SU-DHL-6 (cell line): ENCODE measurements around the gene CLPTM1L.

Experiments used
- H2AFZ ChIP-seq: fragments of 200-600 bp; sonication (generic); 2 replicates; pipeline ENCODE4 v1.6.1; 2014; ENCODE audit warnings: low read depth, mild to moderate bottlenecking, moderate library complexity, mixed read lengths, antibody characterized with exemption, low read length; ENCODE audit not compliant: severe bottlenecking
- H3F3A ChIP-seq: fragments of 200-600 bp; shearing (Covaris generic); 2 replicates; pipeline ENCODE4 v1.6.0; 2016; ENCODE audit warnings: antibody characterized with exemption, mild to moderate bottlenecking; ENCODE audit not compliant: insufficient read depth
- H3K27ac ChIP-seq: fragments of 200-600 bp; sonication (generic); 2 replicates; pipeline ENCODE4 v1.5.1; 2016; ENCODE audit warnings: low read depth, mild to moderate bottlenecking, low read length, moderate library complexity, mixed read lengths
- H3K27me3 ChIP-seq: fragments of 200-600 bp; sonication (generic), shearing (Covaris generic); 2 replicates; pipeline ENCODE4 v1.6.0; 2014; ENCODE audit warnings: mild to moderate bottlenecking, low read length
- H3K36me3 ChIP-seq: fragments of 200-600 bp; sonication (generic); 2 replicates; pipeline ENCODE4 v1.6.1; 2014; ENCODE audit warnings: mild to moderate bottlenecking, low read length, mixed read lengths
- H3K4me2 ChIP-seq: fragments of 300-600, 200-600 bp; shearing (Covaris generic), sonication (generic); 2 replicates; pipeline ENCODE4 v1.6.0; 2014; ENCODE audit warnings: low read length, low read depth, mild to moderate bottlenecking; ENCODE audit not compliant: poor library complexity, severe bottlenecking
- H3K4me3 ChIP-seq: fragments of 200-600 bp; sonication (generic); 2 replicates; pipeline ENCODE4 v1.5.1; 2014; ENCODE audit warnings: antibody characterized with exemption, low read length, mild to moderate bottlenecking, mixed read lengths; ENCODE audit not compliant: insufficient read depth, poor library complexity, severe bottlenecking
- H3K79me2 ChIP-seq: fragments of 200-600 bp; sonication (generic); 2 replicates; pipeline ENCODE4 v1.6.1; 2014; ENCODE audit warnings: mild to moderate bottlenecking, low read length, moderate library complexity; ENCODE audit not compliant: insufficient read depth
- H3K9ac ChIP-seq: fragments of 200-600 bp; sonication (generic); 2 replicates; pipeline ENCODE4 v1.7.0; 2014; ENCODE audit warnings: mild to moderate bottlenecking, low read length
- H3K9me2 ChIP-seq: fragments of 200-600 bp; sonication (generic); replicated peaks from 2 replicates; pipeline ENCODE4 v1.6.1; 2014; ENCODE audit warnings: low read length; ENCODE audit not compliant: insufficient read depth
- H3K9me3 ChIP-seq: fragments of 200-600 bp; sonication (generic); 2 replicates; pipeline ENCODE4 v1.6.1; 2014; ENCODE audit warnings: low read length, mixed read lengths; ENCODE audit not compliant: insufficient read depth
- H4K20me1 ChIP-seq: fragments of 200-600 bp; sonication (generic); 2 replicates; pipeline ENCODE4 v1.6.1; 2014; ENCODE audit warnings: low read depth, mild to moderate bottlenecking, antibody characterized with exemption, low read length, moderate library complexity, mixed read lengths
- CTCF ChIP-seq: fragments of 200-600 bp; sonication (generic); IDR thresholded peaks from one replicate; pipeline ENCODE4 v1.5.1; 2017; ENCODE audit warnings: antibody characterized with exemption, mild to moderate bottlenecking, low read length, moderate library complexity; ENCODE audit not compliant: insufficient read depth, poor library complexity, severe bottlenecking
- EZH2phosphoT487 ChIP-seq: fragments of 200-600 bp; sonication (generic), shearing (Covaris generic); conservative IDR thresholded peaks from 2 replicates; pipeline ENCODE4 v1.6.1; 2018; ENCODE audit warnings: mild to moderate bottlenecking, antibody characterized with exemption, low read length, moderate library complexity, mixed read lengths

CLPTM1L gene

GRCh38 chr5:1347571-1347970 is 2.7 kb upstream of the CLPTM1L start:
- no peak overlapping the region for H3K27ac ChIP-seq

DNA sequence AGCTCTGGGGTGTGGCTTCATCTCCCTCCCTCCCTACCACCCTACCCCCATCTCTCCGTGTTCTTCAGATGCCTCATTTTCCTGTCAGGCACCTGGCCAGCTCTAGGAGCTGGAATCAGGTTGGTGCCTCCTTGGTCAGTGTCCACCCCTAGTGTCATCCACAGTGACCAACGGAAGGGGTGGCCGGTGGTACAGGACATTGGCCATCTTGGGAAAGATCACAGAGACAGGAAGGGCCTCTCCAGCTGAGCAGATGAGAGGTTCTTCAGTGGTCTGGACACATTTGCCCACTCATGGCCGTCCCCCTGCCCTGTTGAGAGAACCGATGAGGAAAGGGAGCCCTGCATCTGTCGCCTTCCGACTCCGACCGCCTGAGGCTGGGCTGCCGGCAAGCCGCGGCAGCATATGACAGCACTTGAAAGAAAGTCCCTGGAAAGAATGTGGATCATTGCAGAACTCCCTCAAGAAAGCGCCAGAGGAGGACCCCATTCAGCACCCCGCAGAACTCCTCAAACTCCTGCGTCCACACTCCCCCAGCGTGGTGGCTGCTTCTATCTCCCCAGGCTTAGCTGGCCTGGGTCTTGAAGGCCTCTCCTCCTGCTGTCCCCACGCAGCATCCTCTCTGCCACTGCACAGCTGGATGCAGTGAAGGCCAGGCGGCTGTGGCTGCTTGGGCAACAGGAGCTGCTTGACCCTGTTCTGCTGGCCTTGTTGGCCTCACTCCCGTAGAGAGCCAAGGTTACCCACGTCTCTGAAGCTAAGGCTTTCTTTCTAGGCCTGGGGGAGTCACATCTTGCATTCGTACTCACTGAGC is 1.9 kb upstream of the CLPTM1L start:
- H3K9me2 ChIP-seq = no peaks in the 10 kb centered on the region
- H4K20me1 ChIP-seq = no peaks in the 10 kb centered on the region
- H3K4me3 ChIP-seq = no peak overlapping the region
- peaks cover 22% of the 10 kb centered on the region for H3F3A ChIP-seq
- no peaks in the 10 kb centered on the region for H3K9me3 ChIP-seq
- no peak overlapping the region for H3K27ac ChIP-seq
- TF ChIP-seq CTCF (no peak), EZH2phosphoT487 (no peak)
- no peak overlapping the region for H2AFZ ChIP-seq
- no peak overlapping the region for H3K9ac ChIP-seq
- no peaks in the 10 kb centered on the region for H3K36me3 ChIP-seq
- no peaks in the 10 kb centered on the region for H3K27me3 ChIP-seq
- H3K4me2 ChIP-seq = no peak overlapping the region
- H3K79me2 ChIP-seq = peaks cover 23% of the 10 kb centered on the region

More at GRCh38 chr5:1347571-1347970, 2.7 kb upstream of the CLPTM1L start:
- no peak overlapping the region for H3K4me3 ChIP-seq
- no peaks in the 10 kb centered on the region for H3K27me3 ChIP-seq
- TF ChIP-seq CTCF = no peak
- TF ChIP-seq EZH2phosphoT487 = no peak
- H3K9me3 ChIP-seq = no peaks in the 10 kb centered on the region
- H3K9me2 ChIP-seq = no peaks in the 10 kb centered on the region
- H4K20me1 ChIP-seq = no peaks in the 10 kb centered on the region
- H3K36me3 ChIP-seq = no peaks in the 10 kb centered on the region
- H2AFZ ChIP-seq = no peak overlapping the region
- no peak overlapping the region for H3K4me2 ChIP-seq
- peaks cover 14% of the 10 kb centered on the region for H3F3A ChIP-seq
- peaks cover 20% of the 10 kb centered on the region for H3K79me2 ChIP-seq
- no peak overlapping the region for H3K9ac ChIP-seq

GRCh38 chr5:1345876-1346626 is 1.2 kb upstream of the CLPTM1L start:
- Histone ChIP-seq H3K9ac (peak overlapping the region; percentile 73), H3K4me2 (peak overlapping the region; percentile 62), H3K79me2 (peaks cover 29% of the 10 kb centered on the region), H2AFZ (no peak overlapping the region), H3K9me2 (no peaks in the 10 kb centered on the region), H3K27ac (no peak overlapping the region), H3F3A (peaks cover 28% of the 10 kb centered on the region), H3K27me3 (no peaks in the 10 kb centered on the region), H3K9me3 (no peaks in the 10 kb centered on the region), H3K4me3 (peak overlapping the region; percentile 84), H3K36me3 (peaks cover 5% of the 10 kb centered on the region; the same call in 1 of the 2 replicates), H4K20me1 (no peaks in the 10 kb centered on the region)
- TF ChIP-seq EZH2phosphoT487 = no peak
- no peak for TF ChIP-seq CTCF
